Spinal cord (tissue), 10 donors: ENCODE measurements around the gene LAMC2. TPM values are rescaled to one million over a fixed set of nuclear protein-coding genes. Genes with fewer than 3 reads are reported as not detected.

Experiments used
- DNase-seq, 6 donors: peaks; one replicate each; pipeline versions ENCODE4 v3.0.0 to v3.0.0-alpha.2; 2013 to 2015; ENCODE audit warnings: low spot score in 6 of 6, low read depth in 4 of 6
- H3K27ac ChIP-seq: one replicate; pipeline ENCODE4 v1.5.1; 2013; ENCODE audit warnings: low read depth, low read length, control low read depth
- H3K27me3 ChIP-seq: one replicate; pipeline ENCODE4 v1.6.1; 2013; ENCODE audit warnings: low read length; ENCODE audit not compliant: control insufficient read depth, insufficient read depth
- H3K36me3 ChIP-seq: one replicate; pipeline ENCODE4 v1.6.1; 2013; ENCODE audit warnings: low read length; ENCODE audit not compliant: control insufficient read depth, insufficient read depth
- H3K4me1 ChIP-seq: one replicate; pipeline ENCODE4 v1.6.1; 2013; ENCODE audit warnings: low read length; ENCODE audit not compliant: control insufficient read depth, insufficient read depth
- H3K4me3 ChIP-seq: one replicate; pipeline ENCODE4 v1.5.1; 2013; ENCODE audit warnings: low read depth, low read length, control low read depth
- H3K9me3 ChIP-seq: one replicate; pipeline ENCODE4 v1.6.1; 2013; ENCODE audit warnings: low read length; ENCODE audit not compliant: control insufficient read depth, insufficient read depth
- WGBS: methylation state at CpG from one replicate; pipeline ENCODE4 v1.1.5; 2013; ENCODE audit warnings: missing lambda C conversion rate; ENCODE audit not compliant: insufficient coverage; 5-methylcytosine and 5-hydroxymethylcytosine counted together
- polyA plus RNA-seq, 2 donors: library from polyadenylated mRNA; unstranded; fragments of 120-200 nt; gene quantifications; one replicate each; pipeline ENCODE4 v1.2.1, GENCODE V29; 2013; ENCODE audit not compliant: insufficient read length in 2 of 2
- total RNA-seq, 2 donors: library from RNA; depleted of rRNA in 1 of 2; stranded (reverse); fragments of 120-200 nt in 1 of 2; fragments of >200 nt in 1 of 2; gene quantifications; one replicate each; pipeline versions ENCODE4 v1.2.3 to v1.2.4, GENCODE V29; 2013 to 2014
- donor health status: healthy.

Gene LAMC2
- total and polyA plus RNA-seq, 4 donors: 0.61 to 1.8 (median 1.3) TPM

DNA sequence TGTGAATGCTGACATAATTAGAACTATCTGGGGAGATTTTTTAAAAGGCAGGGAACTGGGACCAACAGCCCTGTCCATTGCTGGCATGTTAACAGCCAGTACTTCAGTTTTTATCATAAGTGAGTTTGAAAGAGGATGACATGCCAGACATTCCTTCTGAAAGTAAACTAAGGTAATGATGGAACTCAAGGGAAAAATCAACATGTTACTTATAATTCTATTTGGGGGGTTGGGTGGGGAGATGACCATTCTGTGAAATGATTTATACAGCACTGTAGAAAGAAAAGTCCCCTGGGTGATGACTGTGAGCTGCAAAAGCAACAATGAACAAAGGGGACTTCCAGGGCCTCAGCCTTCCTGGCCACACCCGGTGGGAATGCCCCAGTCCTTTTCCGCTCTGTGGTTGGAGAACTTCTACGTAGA, 5.4 kb upstream of the LAMC2 start:
- H3K4me3 ChIP-seq: no peak overlapping the region
- H3K27me3 ChIP-seq: peaks cover 6% of the 10 kb centered on the region
- no CpG with 5 or more reads among the region's 3 CpGs for WGBS
- H3K27ac ChIP-seq: no peak overlapping the region
- H3K4me1 ChIP-seq: peaks cover under 1% of the 10 kb centered on the region
- H3K9me3 ChIP-seq: no peaks in the 10 kb centered on the region
- DNase-seq: peak in 1 of 6 donors; percentile 31
- no peaks in the 10 kb centered on the region for H3K36me3 ChIP-seq

DNA sequence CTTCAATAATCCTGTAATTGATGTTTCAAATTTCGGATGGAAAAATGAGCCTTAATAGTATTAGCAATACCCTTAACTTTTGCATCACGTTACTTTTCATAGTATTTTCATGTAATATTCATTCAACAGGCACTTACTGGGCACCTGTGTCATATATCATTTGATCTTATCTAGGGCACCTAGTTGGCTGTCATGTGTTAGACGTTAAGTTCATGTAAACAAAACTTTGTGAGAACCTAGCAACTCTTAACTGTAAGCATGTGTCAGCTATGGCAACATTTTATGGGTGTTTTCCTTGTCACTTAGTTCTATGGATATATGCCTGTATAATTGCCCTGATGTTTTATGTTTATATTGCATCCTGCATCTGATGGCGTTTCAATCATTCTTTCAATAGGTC, 777 bp downstream of the LAMC2 start:
- no peak overlapping the region for H3K27ac ChIP-seq
- H3K4me1 ChIP-seq: peaks cover 8% of the 10 kb centered on the region
- no peak for DNase-seq
- 90% methylated on average over 2 of the region's 4 CpGs for WGBS
- no peaks in the 10 kb centered on the region for H3K36me3 ChIP-seq
- H3K4me3 ChIP-seq: no peak overlapping the region
- no peaks in the 10 kb centered on the region for H3K9me3 ChIP-seq
- peaks cover 15% of the 10 kb centered on the region for H3K27me3 ChIP-seq

DNA sequence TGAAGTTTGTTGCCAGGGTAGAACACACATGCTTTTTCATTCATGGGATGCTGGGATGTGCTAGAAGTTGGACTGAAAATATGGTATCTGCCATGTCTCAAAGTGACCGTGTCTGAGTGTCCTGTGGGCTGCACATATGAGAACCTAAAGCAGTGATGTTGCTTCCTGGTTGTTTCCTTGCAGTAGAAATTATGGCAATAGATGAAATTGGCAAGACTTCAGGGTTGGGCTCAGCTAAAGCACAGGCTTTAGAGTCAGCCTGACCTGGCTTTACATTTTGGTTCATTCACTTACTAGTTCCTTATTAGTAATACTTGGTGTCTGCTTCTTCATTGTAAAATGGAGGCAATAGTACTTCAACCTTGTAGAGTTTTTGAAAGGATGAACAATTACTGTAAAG, 2.2 kb downstream of the LAMC2 start:
- Histone ChIP-seq H3K27me3 (peaks cover 15% of the 10 kb centered on the region), H3K27ac (no peak overlapping the region), H3K36me3 (no peaks in the 10 kb centered on the region), H3K4me1 (peaks cover 8% of the 10 kb centered on the region), H3K9me3 (no peaks in the 10 kb centered on the region), H3K4me3 (no peak overlapping the region)
- 89% methylated on average over 1 of the region's 1 CpG for WGBS
- no peak for DNase-seq

DNA sequence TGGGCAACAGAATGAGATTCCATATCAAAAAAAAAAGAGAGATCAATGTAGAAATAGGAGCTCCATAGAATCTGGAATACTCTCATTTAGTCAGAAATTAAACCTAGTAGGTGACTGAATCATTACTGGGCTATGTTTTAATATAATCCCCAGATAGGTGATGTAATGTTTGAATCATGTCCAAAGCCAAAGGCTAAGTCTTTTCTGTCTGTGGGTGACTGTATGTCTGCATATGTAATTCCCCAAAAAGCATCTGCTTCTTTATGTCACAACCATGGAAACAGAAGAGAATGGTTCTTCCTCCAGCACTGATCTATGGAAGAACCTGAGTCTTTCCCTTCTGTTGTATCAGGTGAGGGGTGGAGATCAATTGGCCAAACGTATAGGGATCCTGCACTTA, 5.8 kb downstream of the LAMC2 start:
- H3K4me1 ChIP-seq: no peaks in the 10 kb centered on the region
- H3K36me3 ChIP-seq: no peaks in the 10 kb centered on the region
- peaks cover 2% of the 10 kb centered on the region for H3K27me3 ChIP-seq
- WGBS: no CpG with 5 or more reads among the region's 1 CpG
- no peak overlapping the region for H3K4me3 ChIP-seq
- DNase-seq: peak in 1 of 6 donors; percentile 6
- no peak overlapping the region for H3K27ac ChIP-seq
- H3K9me3 ChIP-seq: no peaks in the 10 kb centered on the region

DNA sequence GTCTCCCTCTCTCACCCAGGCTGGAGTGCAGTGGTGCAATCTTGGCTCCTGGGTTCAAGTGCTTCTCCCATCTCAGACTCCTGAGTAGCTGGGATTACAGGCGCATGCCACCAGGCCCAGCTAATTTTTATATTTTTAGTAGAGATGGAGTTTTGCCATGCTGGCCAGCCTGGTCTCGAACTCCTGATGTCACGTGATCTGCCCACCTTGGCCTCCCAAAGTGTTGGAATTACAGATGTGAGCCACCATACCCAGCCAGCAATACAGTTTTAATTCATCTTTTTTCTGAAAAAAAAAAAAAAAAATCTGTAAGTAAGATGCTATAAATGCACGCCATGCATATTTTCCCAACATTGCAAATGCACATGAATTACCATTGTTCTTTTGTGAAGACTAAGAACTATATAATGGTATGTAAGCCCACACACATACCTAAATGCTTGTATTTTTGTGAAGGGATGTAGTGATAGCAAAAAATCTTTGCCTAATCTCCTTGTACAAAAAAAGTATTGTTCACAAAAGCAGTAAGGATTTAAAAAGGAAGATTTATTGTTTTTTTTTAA, 8.0 kb downstream of the LAMC2 start:
- Histone ChIP-seq H3K9me3 (no peaks in the 10 kb centered on the region), H3K27me3 (no peaks in the 10 kb centered on the region), H3K4me1 (no peaks in the 10 kb centered on the region), H3K27ac (no peak overlapping the region), H3K4me3 (no peak overlapping the region), H3K36me3 (no peaks in the 10 kb centered on the region)
- WGBS: 100% methylated on average over 1 of the region's 4 CpGs
- no peak for DNase-seq

DNA sequence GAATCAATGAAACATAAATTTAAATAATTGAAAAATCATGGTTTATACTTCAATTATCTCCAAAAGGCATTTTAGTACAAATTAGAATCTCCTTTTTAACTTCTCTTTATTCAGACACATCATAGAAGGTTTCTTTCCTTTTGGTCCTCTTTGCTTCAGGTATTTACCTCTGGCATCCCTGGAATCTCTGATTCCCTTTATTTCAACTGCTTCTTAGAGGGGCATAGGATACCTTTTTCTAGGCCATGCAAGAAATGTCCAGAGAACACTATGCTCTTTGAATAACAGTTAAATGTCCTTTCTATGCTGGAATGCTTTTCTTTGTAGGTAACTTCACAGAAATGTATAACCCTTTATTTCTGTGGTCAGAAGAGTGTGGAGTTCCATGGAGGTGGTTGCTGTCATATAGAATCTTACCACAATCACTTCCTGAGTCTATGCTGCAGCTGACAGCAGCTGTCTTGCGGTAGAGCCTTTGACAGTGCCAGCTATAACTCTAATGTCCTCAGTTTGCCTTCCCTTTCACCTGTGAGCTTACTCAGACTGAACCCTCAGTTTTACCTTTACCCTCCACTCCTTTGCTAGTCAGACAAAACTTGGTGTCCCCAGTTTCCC, 8.6 kb downstream of the LAMC2 start:
- Histone ChIP-seq H3K27ac (no peak overlapping the region), H3K4me1 (no peaks in the 10 kb centered on the region), H3K4me3 (no peak overlapping the region), H3K27me3 (no peaks in the 10 kb centered on the region), H3K9me3 (no peaks in the 10 kb centered on the region), H3K36me3 (no peaks in the 10 kb centered on the region)
- DNase-seq: no peak
- WGBS: 92% methylated on average over 1 of the region's 1 CpG

DNA sequence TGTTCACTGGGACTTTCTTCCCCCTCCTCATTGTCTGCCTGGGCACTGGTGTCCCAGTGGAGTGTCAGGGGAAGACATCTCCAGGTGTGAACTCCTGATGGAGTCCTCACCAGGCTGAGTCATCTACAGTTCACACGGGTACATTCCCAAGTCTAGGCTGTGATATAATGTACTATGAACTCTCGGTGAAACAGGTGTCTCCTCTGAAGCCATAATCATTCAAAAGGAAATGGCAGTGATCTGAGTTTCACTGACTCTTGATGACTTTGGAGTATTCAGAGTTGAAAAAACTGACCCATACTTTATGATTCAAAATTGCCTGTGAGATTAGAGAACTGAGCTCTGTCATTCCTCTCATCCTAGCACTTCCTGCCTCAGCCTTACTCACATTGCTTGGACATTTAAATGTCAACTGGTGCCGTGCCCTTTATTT, 9.1 kb downstream of the LAMC2 start:
- Histone ChIP-seq H3K4me3 (no peak overlapping the region), H3K9me3 (no peaks in the 10 kb centered on the region), H3K27ac (no peak overlapping the region)

DNA sequence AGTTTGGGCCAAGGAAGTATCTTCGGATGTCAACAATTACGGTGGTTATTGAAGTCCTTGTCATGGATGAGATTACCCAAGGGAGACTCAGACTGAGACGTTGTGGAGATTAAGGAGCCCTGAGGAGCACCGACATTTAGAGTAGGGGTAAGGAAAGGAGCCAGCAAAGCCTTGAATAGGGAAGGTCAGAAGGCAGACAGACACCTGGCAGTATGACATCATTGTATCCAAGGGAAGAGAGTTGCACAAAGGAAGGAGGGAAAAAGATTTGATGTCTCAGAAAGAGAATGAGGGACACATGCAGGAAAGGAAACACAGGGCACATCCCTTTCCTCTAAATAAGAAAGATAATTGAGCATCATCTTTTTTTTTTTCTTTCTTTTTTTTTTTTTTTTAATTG, 11.7 kb downstream of the LAMC2 start:
- H3K4me1 ChIP-seq: no peaks in the 10 kb centered on the region
- H3K27me3 ChIP-seq: no peaks in the 10 kb centered on the region
- H3K9me3 ChIP-seq: no peaks in the 10 kb centered on the region
- WGBS: 84% methylated on average over 4 of the region's 4 CpGs
- no peak overlapping the region for H3K27ac ChIP-seq
- no peak for DNase-seq
- no peaks in the 10 kb centered on the region for H3K36me3 ChIP-seq
- H3K4me3 ChIP-seq: no peak overlapping the region

More for the DNA sequence above, 9.1 kb downstream of the LAMC2 start:
- H3K36me3 ChIP-seq: no peaks in the 10 kb centered on the region
- no peak for DNase-seq
- H3K27me3 ChIP-seq: no peaks in the 10 kb centered on the region
- WGBS: 80% methylated on average over 1 of the region's 3 CpGs
- H3K4me1 ChIP-seq: no peaks in the 10 kb centered on the region

DNA sequence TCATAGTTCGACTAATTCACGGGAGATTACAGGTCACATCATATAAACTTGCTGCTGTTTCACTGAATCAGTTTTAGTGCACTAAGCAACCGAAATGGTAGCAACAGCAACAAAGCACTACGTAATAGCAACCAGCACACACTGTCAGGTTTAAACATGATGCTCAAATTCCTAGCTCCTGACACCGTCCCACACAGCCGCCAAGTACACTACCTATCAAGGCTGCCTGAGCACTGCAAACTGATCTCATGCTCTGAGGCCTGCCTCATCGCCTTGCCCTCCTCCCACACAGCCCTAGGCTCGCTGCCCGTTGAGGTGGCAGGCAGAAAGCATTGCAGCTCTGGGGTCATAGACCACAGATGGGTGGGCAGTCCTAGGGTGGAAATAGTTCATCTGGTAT, 12.4 kb downstream of the LAMC2 start:
- Histone ChIP-seq H3K27me3 (no peaks in the 10 kb centered on the region), H3K9me3 (no peaks in the 10 kb centered on the region), H3K36me3 (no peaks in the 10 kb centered on the region), H3K4me3 (no peak overlapping the region), H3K4me1 (no peaks in the 10 kb centered on the region), H3K27ac (no peak overlapping the region)
- WGBS: 93% methylated on average over 6 of the region's 9 CpGs
- no peak for DNase-seq

DNA sequence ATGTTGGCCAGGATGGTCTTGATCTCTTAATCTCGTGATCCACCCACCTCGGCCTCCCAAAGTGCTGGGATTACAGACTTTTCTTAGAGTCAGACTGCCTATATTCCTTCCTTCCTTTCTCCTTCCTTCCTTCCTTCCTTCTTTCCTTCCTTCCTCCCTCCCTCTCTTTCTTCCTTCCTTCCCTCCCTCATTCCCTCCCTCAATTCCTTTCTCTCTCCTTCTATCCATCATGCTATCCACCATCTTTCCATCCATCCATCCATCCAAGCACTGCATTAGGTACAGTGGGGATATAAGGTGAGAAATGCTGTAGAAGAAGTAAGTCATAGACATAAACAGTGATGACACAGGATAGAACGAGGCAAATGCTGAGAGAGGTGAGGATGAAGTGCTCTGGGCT, 13.2 kb downstream of the LAMC2 start:
- no peak overlapping the region for H3K27ac ChIP-seq
- no peaks in the 10 kb centered on the region for H3K9me3 ChIP-seq
- no peaks in the 10 kb centered on the region for H3K36me3 ChIP-seq
- no peaks in the 10 kb centered on the region for H3K4me1 ChIP-seq
- no peak for DNase-seq
- no peaks in the 10 kb centered on the region for H3K27me3 ChIP-seq
- WGBS: 97% methylated on average over 3 of the region's 3 CpGs
- no peak overlapping the region for H3K4me3 ChIP-seq
